ENCODE measurements around the gene GPR3.

DNA sequence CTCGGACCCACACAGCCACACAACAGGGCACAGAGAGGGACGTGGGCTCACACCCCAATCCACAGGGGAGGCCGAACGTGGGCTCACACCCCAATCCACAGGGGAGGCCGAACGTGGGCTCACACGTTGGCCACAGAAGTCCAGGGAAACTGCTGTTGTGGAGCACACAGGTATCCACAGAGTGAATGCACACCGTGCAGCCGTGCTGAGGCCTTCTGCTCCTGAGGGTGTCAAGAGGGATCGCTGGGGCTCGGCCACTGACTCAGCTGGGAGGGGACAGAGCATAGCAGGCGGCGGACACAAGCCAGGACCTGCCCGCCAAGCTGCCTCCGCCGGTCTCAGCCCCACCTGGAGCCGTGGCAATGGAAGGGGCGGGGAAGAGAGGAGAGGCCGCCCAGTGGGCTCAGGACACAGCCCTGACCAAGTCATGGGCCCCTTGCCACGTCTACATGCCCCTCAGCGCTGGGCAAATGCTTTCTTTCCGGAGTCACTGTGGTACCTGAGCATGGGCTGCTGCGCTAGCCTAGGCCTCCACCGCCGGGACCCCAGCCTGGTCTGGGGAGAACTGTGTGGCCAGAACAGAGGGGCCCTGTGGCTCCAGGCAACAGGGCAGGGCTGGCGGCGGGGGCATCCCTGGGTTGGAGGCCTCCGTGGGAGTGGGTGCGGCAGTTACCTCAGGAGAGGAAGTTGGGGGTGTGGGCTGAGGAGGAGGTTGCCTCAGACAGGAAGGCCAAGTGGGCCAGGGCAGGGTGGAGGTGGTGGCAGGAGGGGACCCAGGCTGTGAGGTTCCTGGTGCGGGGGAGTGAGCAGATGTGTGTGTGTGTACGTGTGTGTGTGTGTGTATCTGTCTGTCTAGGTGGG is 49.4 kb upstream of the GPR3 start:
- TF ChIP-seq POLR2A (IDR thresholded peaks at IDR 0.05) (no peak), CTCF (IDR thresholded peaks at IDR 0.05) (no peak), POLR2AphosphoS5 (IDR thresholded peaks at IDR 0.05) (peak in 2 of 3 donors; percentile 44 to 58), EP300 (IDR thresholded peaks at IDR 0.05) (no peak)

Data from stomach (tissue), 4 donors.